Retinal pigment epithelial cell (primary cell): ENCODE results near the gene PLPP6.
"Not testable (repeated sequence)": the region's sequence is repeated elsewhere in the genome, so short reads cannot be mapped to it uniquely, and the experiment has no call there.

Source experiments
- DNase-seq: peaks from one replicate; pipeline ENCODE4 v3.0.0-alpha.2; 2010; ENCODE audit warnings: low read depth
- H3K4me3 ChIP-seq: 2 replicates; pipeline ENCODE4 v1.5.1; 2011; ENCODE audit warnings: mild to moderate bottlenecking, low read length, control low read depth, moderate library complexity
- TF ChIP-seq, protein P1 (sequence below): conservative IDR thresholded peaks from 2 replicates; pipeline ENCODE4 v1.5.1; 2011; ENCODE audit warnings: low read depth, low read length, control low read depth, inconsistent platforms

PLPP6 gene

GRCh38 chr9:4642351-4642750 is 19.7 kb upstream of the PLPP6 start:
- no peak overlapping the region for H3K4me3 ChIP-seq
- TF ChIP-seq, protein P1, sequence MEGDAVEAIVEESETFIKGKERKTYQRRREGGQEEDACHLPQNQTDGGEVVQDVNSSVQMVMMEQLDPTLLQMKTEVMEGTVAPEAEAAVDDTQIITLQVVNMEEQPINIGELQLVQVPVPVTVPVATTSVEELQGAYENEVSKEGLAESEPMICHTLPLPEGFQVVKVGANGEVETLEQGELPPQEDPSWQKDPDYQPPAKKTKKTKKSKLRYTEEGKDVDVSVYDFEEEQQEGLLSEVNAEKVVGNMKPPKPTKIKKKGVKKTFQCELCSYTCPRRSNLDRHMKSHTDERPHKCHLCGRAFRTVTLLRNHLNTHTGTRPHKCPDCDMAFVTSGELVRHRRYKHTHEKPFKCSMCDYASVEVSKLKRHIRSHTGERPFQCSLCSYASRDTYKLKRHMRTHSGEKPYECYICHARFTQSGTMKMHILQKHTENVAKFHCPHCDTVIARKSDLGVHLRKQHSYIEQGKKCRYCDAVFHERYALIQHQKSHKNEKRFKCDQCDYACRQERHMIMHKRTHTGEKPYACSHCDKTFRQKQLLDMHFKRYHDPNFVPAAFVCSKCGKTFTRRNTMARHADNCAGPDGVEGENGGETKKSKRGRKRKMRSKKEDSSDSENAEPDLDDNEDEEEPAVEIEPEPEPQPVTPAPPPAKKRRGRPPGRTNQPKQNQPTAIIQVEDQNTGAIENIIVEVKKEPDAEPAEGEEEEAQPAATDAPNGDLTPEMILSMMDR, result no peak
- DNase-seq, result no peak

DNA sequence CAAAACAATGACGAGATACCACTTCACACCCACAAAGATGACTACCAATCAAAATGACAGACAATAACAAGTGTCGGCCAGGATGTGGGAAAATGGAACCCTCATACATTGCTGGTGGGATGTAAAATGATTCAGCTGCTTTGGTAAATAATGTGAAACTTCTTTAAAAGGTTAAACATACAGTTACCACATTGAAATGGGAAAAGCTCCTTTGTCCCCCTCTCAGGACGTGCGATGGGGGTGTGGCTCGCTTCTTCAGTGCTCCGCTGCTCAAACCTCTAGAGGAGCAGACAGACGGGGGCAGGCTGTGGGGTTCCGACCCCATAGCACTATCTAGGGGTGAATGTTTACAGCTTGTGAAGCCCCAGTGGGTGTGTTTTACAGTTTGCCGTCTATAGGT is 8.0 kb upstream of the PLPP6 start:
- no peak overlapping the region for H3K4me3 ChIP-seq
- DNase-seq, result no peak
- TF ChIP-seq, protein P1, result no peak

DNA sequence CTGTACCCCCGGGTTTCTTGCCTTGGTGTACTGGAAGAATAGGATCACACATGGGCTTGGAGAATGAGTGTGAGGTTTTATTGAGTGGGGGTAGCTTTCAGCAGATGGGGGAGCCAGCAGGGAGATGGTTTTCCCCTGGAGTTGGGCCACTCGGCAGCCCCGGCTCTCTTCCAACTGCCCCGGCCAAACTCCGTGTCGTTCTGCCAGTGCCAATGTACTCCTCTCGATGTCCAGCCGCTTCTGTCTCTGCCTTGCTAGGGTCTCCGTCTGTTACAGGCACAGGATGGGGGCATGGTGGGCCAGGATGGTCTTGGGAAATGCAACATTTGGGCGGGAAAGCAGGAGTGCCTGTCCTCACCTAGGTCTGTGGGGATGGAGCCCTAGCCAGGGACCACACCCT is 7.6 kb upstream of the PLPP6 start:
- DNase-seq, result no peak
- no peak overlapping the region for H3K4me3 ChIP-seq
- TF ChIP-seq, protein P1, result no peak

DNA sequence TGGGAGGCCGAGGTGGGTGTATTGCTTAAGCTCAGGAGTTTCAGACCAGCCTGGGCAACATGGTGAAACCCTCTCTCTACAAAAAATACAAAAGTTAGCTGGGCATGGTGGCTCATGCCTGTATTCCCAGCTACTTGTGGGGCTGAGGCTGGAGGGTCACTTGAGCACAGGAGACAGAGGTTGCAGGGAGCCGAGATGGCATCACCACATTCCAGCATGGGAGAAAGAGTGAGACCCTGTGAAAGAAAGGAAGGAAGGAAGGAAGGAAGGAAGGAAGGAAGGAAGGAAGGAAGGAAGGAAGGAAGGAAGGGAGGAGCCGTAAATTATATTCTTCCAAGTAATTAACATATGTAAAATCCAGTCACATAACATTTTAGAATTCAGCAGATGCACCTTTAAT is 5.9 kb upstream of the PLPP6 start:
- not testable (repeated sequence) for H3K4me3 ChIP-seq, DNase-seq

- TF ChIP-seq, protein P1, result no peak
- H3K4me3 ChIP-seq, result no peak overlapping the region
- DNase-seq, result no peak
These were observed 5.5 kb upstream of the PLPP6 start for GRCh38 chr9:4656621-4657020.

GRCh38 chr9:4657426-4658159 is 4.5 kb upstream of the PLPP6 start:
- no peak overlapping the region for H3K4me3 ChIP-seq
- DNase-seq, result no peak
- TF ChIP-seq, protein P1, result no peak

DNA sequence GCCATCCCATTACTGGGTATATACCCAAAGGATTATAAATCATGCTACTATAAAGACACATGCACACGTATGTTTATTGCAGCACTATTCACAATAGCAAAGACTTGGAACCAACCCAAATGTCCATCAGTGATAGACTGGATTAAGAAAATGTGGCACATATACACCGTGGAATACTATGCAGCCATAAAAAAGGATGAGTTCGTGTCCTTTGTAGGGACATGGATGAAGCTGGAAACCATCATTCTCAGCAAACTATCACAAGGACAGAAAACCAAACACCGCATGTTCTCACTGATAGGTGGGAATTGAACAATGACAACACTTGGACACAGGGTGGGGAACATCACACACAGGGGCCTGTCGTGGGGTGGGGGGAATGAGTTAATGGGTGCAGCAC is 1.4 kb upstream of the PLPP6 start:
- H3K4me3 ChIP-seq, DNase-seq: not testable (repeated sequence)

DNA sequence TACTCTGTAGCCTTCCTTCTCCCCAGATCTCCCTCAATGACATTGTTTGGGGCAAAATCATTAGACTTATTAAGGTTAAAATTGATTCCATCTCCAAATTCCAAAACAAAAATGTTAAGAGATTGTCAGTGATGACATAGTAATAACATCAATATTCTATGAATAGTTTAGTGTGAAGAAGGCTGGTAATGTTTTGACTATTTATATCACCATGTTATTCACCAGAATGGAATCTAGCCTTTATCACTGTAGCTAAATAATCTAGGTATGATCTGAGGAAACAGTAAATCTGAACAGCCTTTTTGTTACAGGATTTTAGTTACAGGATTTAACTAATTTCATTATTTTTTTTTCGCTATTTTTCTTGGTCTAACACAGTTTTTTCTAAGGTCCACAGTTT is 929 bp upstream of the PLPP6 start:
- DNase-seq, result no peak
- no peak overlapping the region for H3K4me3 ChIP-seq
- TF ChIP-seq, protein P1, result no peak
